Caki2 (cell line): Measurements from ENCODE around the gene FOXF1. TPM values are rescaled to one million over a fixed set of nuclear protein-coding genes. Genes with fewer than 3 reads are reported as not detected.

Experiments used
- DNase-seq: peaks from one replicate; pipeline ENCODE4 v3.0.0-alpha.2; 2015; ENCODE audit warnings: low read depth
- in situ Hi-C: cut with HindIII; loops from 2 replicates; pipeline ENCODE4 v1.10.0; 2016; ENCODE audit warnings: low sequenced_read_pairs, low pct_unique_long_range_greater_than_20kb, mixed read lengths
- total RNA-seq: library from RNA; depleted of rRNA; stranded (reverse); fragments of >200 nt; shearing (Covaris generic); gene quantifications from 2 replicates; pipeline ENCODE4 v1.2.3, GENCODE V29; 2014; ENCODE audit warnings: low replicate concordance

Gene FOXF1
- total RNA-seq, 1 experiment from 2014 or later = 1.5 TPM

DNA sequence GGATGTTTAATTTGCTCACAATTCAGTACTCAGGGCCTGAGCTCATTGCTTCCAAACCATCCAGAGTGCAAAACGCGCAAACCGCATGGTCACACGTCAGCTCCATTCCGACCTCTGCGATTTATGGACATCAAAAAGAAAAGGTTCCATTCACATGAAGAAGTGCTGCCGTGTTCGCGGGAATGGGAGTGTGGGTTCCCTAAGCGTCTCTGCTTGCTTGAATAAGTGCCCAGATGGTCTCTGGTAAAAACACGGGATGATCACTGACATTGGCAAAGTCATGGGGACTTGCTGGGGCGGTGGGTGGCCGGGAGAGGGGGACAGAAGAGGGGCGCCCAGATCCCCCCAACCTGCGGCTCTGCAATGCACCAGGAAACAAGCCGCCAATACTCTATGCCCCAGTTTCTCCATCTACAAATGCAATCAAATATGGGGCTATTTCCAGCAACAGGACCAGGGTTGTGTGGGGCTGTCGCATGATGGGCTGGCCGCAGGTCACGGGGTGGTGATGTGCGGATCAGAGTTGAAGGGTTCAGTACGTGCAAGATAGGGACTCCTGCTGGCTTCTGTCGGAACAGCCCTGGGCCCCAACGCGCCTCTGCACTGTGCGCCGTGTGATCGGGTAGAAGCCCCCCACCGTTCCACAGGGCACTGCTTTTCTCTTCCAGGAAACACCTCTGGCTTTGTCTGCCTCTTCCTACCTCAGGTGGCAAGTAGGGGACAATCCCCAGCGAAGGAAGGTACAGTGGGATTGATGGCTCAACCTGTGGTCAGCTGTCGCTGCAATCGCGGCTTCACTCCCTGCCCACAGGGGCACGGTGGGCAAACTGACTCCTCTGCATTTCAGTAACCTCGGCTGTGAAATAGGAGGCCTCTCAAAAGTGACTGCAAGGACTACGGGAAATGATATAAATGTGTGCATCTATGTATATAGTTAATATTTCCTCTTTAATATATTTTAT lies 11.2 kb downstream of the FOXF1 start:
- in situ Hi-C loops = loop anchor here (25.0 kb wide), 1 partner anchor 434 kb away; no protein-coding TSS in a partner anchor
- no peak for DNase-seq

DNA sequence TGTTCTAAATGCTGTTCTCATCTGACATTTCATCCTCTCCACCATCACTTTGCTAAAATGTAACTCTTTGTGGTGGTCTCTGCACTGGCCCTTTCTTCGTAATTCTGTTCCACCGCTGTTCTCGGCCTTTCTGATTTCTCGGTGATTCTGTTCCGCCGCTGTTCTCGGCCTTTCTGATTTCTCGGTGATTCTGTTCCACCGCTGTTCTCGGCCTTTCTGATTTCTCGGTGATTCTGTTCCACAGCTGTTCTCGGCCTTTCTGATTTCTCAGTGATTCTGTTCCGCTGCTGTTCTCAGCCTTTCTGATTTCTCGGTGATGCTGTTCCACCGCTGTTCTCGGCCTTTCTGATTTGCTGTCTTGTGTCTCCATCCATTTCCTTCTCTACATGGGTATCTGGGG lies 12.3 kb downstream of the FOXF1 start:
- in situ Hi-C loops = loop anchor here (25.0 kb wide), 1 partner anchor 435 kb away; no protein-coding TSS in a partner anchor
- DNase-seq = no peak

DNA sequence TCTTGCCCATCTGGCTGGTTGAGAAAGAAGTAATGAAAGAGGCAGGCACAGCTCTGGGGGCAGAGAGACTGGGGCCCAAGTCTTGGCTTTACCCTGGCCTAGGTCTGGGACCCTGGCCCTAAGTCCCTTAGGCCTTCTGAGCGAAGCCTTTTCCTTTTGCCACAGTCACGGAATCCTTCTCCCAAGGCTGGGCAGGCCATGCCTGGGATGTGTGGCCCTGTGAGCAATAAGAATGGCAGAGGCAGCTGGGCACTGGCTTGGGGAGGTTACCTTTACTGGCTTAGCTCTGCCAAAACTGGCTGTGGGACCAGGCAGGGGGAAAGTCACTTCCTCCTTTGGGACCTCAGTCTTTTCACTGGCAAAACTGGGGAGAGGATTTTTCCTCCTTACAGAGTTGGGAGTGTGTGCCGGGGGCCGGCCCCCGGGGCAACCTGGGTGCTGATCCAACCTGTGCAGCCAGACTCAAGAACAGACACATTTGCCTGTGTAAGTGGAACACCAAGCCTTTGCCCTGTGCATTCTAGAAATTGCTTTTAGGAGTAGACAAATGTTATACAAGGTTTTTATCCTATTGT lies 12.9 kb downstream of the FOXF1 start:
- in situ Hi-C loops = loop anchor here (25.0 kb wide), 1 partner anchor 436 kb away; no protein-coding TSS in a partner anchor
- DNase-seq = no peak

DNA sequence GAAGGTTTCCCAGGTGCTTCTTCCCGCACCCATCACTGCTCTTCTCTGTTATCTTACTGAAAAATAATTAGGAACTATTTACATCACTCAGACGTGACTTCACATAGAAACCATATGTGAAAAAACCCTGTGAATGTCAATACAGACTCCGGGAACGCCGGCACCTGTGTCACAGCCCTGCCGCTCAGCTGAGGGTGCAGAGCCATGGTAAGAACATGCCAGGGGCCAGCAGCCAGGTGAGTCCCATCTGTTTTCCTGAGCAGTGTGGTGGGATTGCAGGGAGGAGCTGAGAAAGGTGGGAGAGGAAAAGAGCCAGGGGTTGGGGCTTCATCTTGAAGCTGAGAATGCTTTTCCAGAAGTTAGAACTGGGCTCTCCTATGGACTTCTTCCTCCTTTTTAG lies 13.7 kb downstream of the FOXF1 start:
- DNase-seq = no peak
- in situ Hi-C loops = loop anchor here (25.0 kb wide), 1 partner anchor 437 kb away; no protein-coding TSS in a partner anchor

DNA sequence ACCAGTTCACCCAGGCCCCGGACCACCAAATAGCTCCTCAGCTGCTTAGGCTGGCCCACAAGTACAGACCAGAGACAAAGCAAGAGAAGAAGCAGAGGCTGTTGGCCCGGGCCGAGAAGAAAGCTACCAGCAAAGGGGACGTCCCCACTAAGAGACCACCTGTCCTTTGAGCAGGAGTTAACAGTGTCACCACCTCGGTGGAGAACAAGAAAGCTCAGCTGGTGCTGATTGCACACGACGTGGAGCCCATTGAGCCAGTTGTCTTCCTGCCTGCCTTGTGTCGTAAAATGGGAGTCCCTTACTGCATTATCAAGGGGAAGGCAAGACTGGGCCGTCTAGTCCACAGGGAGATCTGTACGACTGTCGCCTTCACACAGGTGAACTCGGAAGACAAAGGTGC lies 15.4 kb downstream of the FOXF1 start:
- in situ Hi-C loops = no loop called here
- no peak for DNase-seq

DNA sequence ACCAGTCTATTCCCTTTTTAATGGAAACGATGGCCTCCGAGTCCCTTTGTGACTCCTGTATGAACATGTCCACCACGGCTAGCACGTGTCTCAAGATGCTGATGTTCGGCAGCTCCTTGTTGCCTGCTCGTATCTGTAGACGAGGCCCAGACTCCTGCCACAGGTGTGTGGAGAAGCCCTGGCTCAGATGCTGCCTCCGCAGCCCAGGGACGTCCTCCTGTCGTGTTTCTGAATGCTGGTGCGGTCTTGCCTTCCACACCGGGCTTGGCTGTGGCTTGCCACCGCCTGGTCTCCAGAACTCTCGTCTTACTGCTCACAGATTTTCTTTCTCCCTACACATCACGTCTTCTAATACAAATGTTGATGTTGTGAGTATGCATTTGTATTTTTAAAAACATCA lies 17.0 kb downstream of the FOXF1 start:
- no peak for DNase-seq
- in situ Hi-C loops = no loop called here

DNA sequence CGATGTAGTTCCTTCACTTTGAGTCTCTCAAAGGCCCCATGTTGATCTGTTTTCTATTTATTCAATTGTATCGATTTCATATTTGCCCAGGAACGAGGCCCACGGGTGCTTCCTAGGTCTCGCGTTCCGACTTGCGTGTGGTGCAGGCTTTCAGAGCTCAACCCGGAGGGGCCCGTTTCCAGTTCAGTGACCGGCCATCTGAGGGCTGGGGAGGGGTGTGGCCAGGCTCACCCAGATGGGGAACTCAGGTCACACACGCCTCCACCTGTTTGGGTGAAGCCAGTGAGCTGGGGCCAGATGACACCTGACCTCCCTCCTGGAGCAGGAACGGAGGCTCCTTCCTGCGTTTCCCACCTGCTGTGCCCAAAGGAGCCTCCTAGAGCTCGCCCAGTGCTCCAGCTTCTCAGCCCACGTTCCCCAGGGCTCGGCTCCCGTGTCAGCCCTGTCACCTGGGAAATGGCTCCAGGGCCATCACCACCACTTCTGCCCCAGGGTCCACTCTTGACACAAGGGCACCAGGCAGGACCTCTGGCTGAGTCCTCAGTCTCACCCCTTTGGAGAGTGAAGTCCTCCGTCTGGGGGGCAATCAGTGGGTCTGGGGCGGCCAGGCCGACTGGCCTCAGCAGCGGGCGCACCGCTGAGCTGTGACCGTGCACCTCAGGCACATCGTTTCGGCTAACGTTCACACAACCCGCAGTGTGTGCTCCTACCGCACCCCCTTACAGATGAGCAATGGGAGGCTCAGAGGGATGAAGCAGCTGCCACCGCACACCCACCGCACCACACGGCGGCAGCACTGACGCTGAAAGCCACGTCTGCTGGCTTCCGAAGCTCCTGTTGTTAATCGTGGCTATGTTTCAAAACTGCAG lies 18.0 kb downstream of the FOXF1 start:
- in situ Hi-C loops = no loop called here
- DNase-seq = no peak

DNA sequence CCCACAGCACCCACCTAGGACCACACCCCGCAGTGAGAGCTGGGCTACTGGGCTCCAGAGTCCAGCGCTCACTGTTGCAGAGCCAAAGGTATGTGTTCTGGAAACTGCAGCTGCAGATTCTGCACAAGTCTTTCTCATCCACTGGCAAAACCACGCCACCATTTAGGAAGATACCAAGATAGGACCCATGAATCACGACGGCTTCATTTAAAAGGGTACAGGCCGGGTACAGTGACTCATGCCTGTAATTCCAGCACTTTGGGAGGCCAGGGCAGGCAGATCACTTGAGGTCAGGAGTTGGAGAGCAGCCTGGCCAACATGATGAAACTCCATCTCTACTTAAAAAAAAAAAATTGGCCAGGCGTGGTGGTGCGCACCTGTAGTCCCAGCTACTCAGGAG lies 18.8 kb downstream of the FOXF1 start:
- in situ Hi-C loops = no loop called here
- no peak for DNase-seq

DNA sequence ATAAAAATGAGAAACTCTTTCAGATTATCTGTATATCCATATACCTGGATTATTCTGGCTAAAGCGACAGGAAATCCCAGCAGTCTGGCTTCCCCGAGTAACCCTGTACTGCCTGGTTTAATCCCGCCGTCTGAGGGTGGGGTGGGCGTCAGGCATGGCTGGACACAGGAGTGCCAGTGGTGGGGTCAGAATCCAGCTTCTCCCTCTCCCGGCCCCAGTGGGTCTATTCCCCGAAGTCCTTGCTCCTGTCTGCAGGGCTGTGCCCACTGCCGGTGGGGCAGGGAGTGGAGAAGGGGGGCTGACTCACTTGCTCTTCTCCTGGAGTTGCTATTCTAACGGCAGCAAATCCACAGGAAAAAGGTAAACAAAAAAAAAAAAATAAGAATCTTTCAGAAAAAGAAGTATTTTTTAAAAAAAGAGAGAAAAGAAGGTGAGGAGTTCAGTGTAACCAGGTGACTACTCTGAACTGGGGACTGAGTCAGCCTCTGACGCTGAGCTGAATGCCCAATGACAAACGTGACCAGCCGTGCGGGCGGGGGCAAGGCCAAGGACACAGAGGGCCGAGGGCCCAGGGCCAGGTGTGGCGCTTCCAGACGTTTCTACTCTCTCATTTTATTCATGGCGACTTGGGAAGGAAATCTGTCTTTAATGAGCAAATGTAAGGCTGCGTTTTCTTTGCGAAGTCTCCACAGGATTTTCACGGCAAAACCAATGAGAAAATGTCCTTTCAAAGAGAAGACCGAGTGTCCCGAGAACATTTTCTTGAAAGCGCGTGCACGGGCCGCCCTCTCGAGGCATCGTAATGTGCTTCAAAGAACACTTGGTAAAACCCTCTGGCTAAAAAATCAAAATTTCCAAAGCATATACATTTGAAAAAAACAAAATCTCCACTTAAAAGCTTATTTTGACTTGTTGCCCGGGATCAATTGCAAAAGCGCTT lies 20.2 kb downstream of the FOXF1 start:
- DNase-seq = no peak
- in situ Hi-C loops = no loop called here

DNA sequence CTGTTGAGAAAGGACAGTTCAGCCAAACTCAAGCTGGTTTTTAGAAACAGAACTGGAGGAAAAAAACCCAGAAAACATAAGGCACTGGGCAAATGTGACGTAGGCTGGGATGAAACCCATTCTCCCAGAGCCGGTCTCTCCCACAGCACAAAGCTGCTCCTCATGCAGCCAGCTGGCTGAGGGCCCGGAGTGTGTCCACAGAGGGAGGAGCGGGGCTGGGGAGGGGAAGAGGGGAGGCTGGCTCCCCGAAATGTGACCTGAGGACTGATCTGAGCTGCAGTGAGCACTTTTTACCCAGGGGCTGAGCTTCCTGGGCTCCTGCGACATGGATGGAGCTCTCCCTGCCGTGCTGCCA lies 20.8 kb downstream of the FOXF1 start:
- in situ Hi-C loops = no loop called here
- DNase-seq = no peak

DNA sequence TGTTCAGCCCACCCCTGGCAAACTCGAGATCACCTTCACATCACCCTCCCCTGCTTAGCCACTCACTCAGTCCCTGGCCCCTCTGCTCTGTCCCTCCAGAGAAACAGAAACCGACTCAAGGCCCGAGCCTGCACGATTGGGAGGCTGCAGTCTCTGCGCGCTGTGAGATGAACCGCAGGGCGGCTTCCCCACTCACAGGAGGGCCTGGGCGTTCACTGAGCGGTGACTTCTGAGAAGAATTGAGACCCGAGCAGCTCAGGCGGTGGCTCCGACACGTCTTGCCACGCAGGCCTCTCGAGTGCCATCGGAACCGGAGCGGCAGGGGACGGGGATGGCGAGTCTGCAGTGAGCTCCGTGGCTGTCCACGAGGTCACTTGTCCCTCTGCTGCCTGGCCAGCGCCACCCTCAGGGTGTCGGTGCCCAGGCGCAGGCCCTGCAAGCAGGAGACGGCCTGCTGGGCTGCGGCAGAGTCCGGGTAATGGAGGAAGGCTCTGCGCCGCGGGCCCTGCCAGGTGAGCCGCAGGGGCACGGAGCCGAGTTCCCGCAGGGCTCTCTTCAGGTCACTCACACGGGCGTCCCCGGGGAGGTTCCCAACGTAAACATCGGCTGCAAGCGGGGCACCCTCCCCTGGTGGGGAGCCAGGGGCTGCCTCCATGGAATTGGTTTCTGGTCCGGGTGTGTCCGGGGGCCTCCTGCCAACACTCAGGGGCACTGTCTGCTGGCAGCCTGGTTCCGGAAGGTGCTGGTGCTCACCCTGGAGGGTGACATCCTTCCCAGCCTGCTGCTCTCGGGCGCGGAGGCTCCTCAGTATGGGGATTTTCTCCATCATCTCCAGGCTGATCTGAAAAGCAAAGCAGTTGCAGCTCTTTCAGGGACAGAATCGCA lies 21.6 kb downstream of the FOXF1 start:
- in situ Hi-C loops = no loop called here
- no peak for DNase-seq

DNA sequence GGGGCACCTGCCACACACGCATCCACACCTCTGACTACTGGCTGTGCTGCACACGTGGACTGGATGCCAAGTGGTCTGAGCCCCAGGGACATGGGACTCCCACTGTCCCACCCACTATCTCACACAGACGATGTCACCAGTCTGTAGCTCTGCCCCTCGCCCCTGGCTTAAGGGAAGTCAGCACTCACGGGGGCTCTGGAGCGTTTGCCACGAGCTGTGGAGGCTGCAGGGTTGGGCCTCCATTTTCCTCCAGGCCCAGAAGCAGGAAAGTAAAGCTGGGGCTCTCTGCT lies 22.1 kb downstream of the FOXF1 start:
- in situ Hi-C loops = no loop called here
- DNase-seq = no peak

DNA sequence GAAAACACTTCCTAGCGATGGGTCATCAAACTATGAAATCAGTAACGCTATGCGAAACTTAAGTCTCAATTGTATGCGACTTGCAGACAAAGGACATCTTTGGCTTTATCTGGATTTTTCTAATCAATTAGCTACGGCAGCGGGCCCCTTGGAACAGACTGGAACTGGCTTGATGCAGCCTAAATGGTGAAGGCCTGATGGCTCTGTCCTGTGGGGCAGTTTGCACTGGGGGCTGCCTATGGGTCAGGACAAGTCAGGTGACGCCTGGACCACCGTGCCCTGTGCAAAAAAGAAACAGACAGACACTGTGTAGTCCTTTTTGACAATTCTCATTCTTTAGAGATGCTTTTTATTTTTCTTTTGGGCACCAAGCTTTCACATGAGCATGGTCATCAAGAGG lies 22.7 kb downstream of the FOXF1 start:
- DNase-seq = no peak
- in situ Hi-C loops = no loop called here

DNA sequence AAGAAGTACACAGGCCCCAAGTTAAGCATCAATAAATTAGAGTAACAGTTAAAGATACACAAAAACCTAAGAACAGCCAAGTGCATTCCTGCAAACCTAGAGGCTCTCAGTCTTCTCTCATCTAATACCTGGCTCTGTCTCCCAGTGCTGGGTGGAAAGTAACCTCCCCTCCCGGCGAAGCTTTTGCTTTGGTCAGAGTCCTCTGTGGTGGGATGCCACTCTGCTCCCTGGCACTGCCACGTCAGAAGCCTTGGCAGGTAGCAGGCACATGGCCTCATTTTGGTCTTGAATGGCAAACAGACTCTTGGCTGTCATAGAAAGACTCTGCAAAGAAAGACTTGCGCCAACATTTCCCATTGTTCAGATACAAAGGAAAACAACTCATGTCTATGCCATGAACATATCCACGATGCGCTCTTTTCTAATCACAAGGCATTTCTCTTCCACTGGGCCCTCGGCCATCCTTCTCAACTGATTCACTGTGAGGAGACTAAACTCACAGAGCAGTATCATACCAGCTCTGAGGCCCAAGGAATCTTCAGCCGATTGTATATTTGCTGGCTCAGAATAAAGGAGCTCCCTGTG lies 23.5 kb downstream of the FOXF1 start:
- no peak for DNase-seq
- in situ Hi-C loops = no loop called here

DNA sequence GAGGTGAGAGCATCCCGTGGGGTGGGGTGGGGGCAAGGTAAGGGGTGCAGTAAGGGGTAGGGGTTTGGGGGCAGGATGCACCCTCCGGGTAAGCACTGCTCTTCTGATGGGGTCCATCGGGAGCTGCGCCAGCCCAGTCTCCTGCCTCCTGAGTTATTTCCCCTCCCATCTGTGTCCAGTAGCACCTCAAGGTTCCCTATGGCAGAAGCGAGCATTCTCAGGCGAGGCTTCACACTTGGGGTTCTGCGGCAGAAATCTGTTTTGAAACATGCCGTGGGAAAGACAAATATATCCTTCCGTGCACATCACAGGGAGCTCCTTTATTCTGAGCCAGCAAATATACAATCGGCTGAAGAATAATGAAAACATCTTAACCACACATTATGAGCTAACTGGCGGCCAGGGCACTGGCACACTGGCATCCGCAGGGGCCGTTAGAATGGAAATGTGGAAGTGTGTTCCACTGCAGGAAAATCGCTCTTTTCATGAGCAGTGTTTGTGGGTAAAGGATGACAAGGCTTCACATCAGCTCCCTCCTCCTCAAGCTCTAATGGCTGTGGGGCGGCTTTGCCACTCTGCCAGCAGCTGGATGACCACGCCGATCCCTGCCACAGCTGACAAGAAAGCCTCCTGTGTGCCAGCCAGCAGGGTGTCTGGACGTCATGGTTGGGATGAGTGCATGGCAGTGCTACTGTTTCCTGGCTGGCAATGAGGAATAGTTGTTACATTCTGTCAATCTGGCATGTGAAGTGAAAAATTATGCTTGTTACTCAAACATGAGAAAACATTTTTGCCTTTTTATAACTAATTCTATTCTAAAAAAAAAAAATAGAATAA lies 24.7 kb downstream of the FOXF1 start:
- in situ Hi-C loops = no loop called here

DNA sequence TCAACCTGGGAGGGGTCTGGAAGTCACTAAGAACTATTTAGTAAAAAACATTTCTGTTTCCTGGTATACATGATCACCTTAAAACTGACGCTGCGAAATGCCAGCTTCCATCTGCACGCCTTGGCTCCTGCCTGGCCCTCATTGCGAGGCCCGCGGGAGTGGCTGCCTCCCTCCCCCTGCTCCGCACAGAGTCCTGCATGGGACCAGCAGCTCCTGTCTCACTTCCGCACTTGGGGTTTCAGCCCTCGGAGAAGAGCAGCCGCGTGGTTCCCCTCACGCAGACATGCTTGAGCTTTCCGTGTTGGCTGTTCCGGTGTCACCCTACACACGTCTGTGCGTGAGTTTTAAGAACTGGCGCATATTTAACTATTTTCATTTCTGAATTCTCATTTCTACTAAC lies 26.3 kb downstream of the FOXF1 start:
- in situ Hi-C loops = no loop called here
- DNase-seq = no peak

More for the DNA sequence above, 24.7 kb downstream of the FOXF1 start:
- no peak for DNase-seq
